ENCODE data around the gene MCF2L. TPM values are rescaled to one million over a fixed set of nuclear protein-coding genes. Genes with fewer than 3 reads are reported as not detected.

MCF2L gene
- polyA plus RNA-seq, 1 donor from 2014 or later, result 88.0 TPM

GRCh38 chr13:113043931-113044330, 74.9 kb downstream of the MCF2L start:
- no peak overlapping the region for H3K4me3 ChIP-seq (ENCODE audit: low read length)
- H3K9me2 ChIP-seq (ENCODE audit: insufficient read depth, low read length), result no peaks in the 10 kb centered on the region
- no peak overlapping the region for H2AFZ ChIP-seq (ENCODE audit: low read depth, low read length)
- no peak overlapping the region for H3K27ac ChIP-seq (ENCODE audit: low read length)
- no peaks in the 10 kb centered on the region for H3F3A ChIP-seq (ENCODE audit: insufficient read depth, low read length, poor library complexity, severe bottlenecking)
- no peaks in the 10 kb centered on the region for H3K36me3 ChIP-seq (ENCODE audit: insufficient read depth, low read length)
- TF ChIP-seq POLR2AphosphoS5 (IDR thresholded peaks at IDR 0.05), result no peak
- no peak overlapping the region for H3K9ac ChIP-seq (ENCODE audit: low read length)
- no peaks in the 10 kb centered on the region for H3K79me2 ChIP-seq (replicated peaks; ENCODE audit: insufficient read depth, low read length)
- no peaks in the 10 kb centered on the region for H3K9me3 ChIP-seq (ENCODE audit: low read length)
- no peaks in the 10 kb centered on the region for H3K27me3 ChIP-seq (ENCODE audit: insufficient read depth, low read depth, low read length)
- no peak overlapping the region for H3K4me2 ChIP-seq (ENCODE audit: low read length)
- H4K20me1 ChIP-seq (ENCODE audit: insufficient read depth), result no peaks in the 10 kb centered on the region

- TF ChIP-seq TAF1 (IDR thresholded peaks at IDR 0.05; ENCODE audit: low read depth), result no peak
- no peak for TF ChIP-seq POLR2AphosphoS5 (IDR thresholded peaks at IDR 0.05)
- no peak for TF ChIP-seq MXI1 (conservative IDR thresholded peaks at IDR 0.05; ENCODE audit: poor library complexity, severe bottlenecking)
- TF ChIP-seq CTCF (IDR thresholded peaks at IDR 0.05; ENCODE audit: poor library complexity, severe bottlenecking), result no peak
- TF ChIP-seq REST (IDR thresholded peaks at IDR 0.05; ENCODE audit: borderline replicate concordance), result no peak
- no peak for TF ChIP-seq EP300 (conservative IDR thresholded peaks at IDR 0.05; ENCODE audit: poor library complexity, severe bottlenecking)
- TF ChIP-seq RAD21 (conservative IDR thresholded peaks at IDR 0.05), result no peak
- no peak for TF ChIP-seq SMC3 (conservative IDR thresholded peaks at IDR 0.05; ENCODE audit: poor library complexity)
- no peak for TF ChIP-seq EZH2 (IDR thresholded peaks at IDR 0.05; ENCODE audit: borderline replicate concordance, insufficient read depth, low read length, poor library complexity, severe bottlenecking)
- H3K4me3 ChIP-seq (ENCODE audit: low read length), result no peak overlapping the region
- no peak overlapping the region for H3K4me2 ChIP-seq (ENCODE audit: low read length)
- H2AFZ ChIP-seq (ENCODE audit: low read depth, low read length), result no peak overlapping the region
- no peaks in the 10 kb centered on the region for H4K20me1 ChIP-seq (ENCODE audit: insufficient read depth)
- no peaks in the 10 kb centered on the region for H3K27me3 ChIP-seq (ENCODE audit: insufficient read depth, low read depth, low read length)
- no peak overlapping the region for H3K27ac ChIP-seq (ENCODE audit: low read length)
- no peaks in the 10 kb centered on the region for H3F3A ChIP-seq (ENCODE audit: insufficient read depth, low read length, poor library complexity, severe bottlenecking)
- no peaks in the 10 kb centered on the region for H3K36me3 ChIP-seq (ENCODE audit: insufficient read depth, low read length)
- H3K9me3 ChIP-seq (ENCODE audit: low read length), result no peaks in the 10 kb centered on the region
- H3K9me2 ChIP-seq (ENCODE audit: insufficient read depth, low read length), result no peaks in the 10 kb centered on the region
- H3K9ac ChIP-seq (ENCODE audit: low read length), result no peak overlapping the region
- no peaks in the 10 kb centered on the region for H3K79me2 ChIP-seq (replicated peaks; ENCODE audit: insufficient read depth, low read length)
These were observed 75.5 kb downstream of the MCF2L start for GRCh38 chr13:113044391-113045114.

Measured in neural cell (in vitro differentiated cells).